NCI-H446 treated with DMSO at 0.1 percent for 48 hours (cell line): ENCODE measurements around the gene DENND2D.

ENCODE experiments used
- DNase-seq: peaks from one replicate; lab custom pipeline; 2025; lab: John Stamatoyannopoulos, UW

The DENND2D gene

GRCh38 chr1:111175349-111175748, 25.1 kb downstream of the DENND2D start:
- no peak for DNase-seq

- DNase-seq, result no peak
These were observed 26.4 kb downstream of the DENND2D start for GRCh38 chr1:111174070-111174469.

GRCh38 chr1:111172463-111172862, 28.0 kb downstream of the DENND2D start:
- DNase-seq, result no peak

- DNase-seq, result no peak
These were observed 36.3 kb downstream of the DENND2D start for GRCh38 chr1:111164151-111164550.

- no peak for DNase-seq
These were observed 37.1 kb downstream of the DENND2D start for GRCh38 chr1:111163363-111163762.

- DNase-seq, result no peak
These were observed 38.0 kb downstream of the DENND2D start for GRCh38 chr1:111162488-111162880.

- DNase-seq, result peak; percentile 53
These were observed 38.5 kb downstream of the DENND2D start for GRCh38 chr1:111161843-111162487.

GRCh38 chr1:111157431-111157830, 43.0 kb downstream of the DENND2D start:
- no peak for DNase-seq

GRCh38 chr1:111154021-111154999, 46.1 kb downstream of the DENND2D start:
- no peak for DNase-seq

- DNase-seq, result no peak
These were observed 48.6 kb downstream of the DENND2D start for GRCh38 chr1:111151838-111152237.

- DNase-seq, result no peak
These were observed 52.0 kb downstream of the DENND2D start for GRCh38 chr1:111148376-111148881.

- no peak for DNase-seq
These were observed 52.5 kb downstream of the DENND2D start for GRCh38 chr1:111147948-111148347.

- no peak for DNase-seq
These were observed 54.3 kb downstream of the DENND2D start for GRCh38 chr1:111145963-111146768.

GRCh38 chr1:111145542-111145941, 54.9 kb downstream of the DENND2D start:
- no peak for DNase-seq

GRCh38 chr1:111142356-111142975, 58.0 kb downstream of the DENND2D start:
- no peak for DNase-seq

- DNase-seq, result no peak
These were observed 58.9 kb downstream of the DENND2D start for GRCh38 chr1:111141245-111142220.

GRCh38 chr1:111140680-111140967, 59.8 kb downstream of the DENND2D start:
- no peak for DNase-seq

GRCh38 chr1:111139956-111140679, 60.3 kb downstream of the DENND2D start, which contains the start of the genes CEPT1 and DRAM2:
CEPT1 (plus strand) TSS chr1:111140223; CDS start chr1:111147715, 7,492 bp downstream.
DRAM2 (minus strand) TSS chr1:111140093; CDS start chr1:111131554, 8,539 bp downstream.
- peak; percentile 91 for DNase-seq

- peak; percentile 43 for DNase-seq
These were observed 61.0 kb downstream of the DENND2D start for GRCh38 chr1:111139324-111139955.
